Measurements from ENCODE around the gene WDR46. TPM values are rescaled to one million over a fixed set of nuclear protein-coding genes. Genes with fewer than 3 reads are reported as not detected.

The WDR46 gene
- total and polyA plus RNA-seq, 2 of the 13 experiments (the other 11 are each of a cell fraction or from before 2014, with no cell fraction given): 47.4 to 105 TPM

DNA sequence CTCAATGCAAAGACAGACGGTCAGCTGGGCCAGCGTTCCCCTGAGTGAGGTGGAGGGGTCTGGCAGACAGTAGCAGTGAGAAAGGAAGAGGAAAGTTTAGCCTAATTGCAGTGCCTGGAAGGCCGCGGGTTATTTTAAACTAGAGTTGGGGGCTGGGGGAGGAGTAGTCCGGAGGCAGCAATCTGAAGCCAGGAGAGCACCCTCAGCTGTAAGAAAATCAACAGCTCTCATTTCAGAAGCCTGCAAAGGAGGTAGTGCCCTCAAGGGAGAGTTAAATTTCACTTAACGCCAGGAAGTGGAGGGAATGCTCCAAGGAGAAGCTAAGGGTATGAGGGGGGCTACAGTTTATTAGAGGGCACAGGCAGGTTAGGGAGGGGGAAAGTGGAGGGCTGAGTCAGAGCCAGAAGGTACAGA is 53.8 kb downstream of the WDR46 start:
- no peak for FAIRE-seq
- CTCF ChIA-PET (ENCODE audit: low intra/inter-chr PET ratio, low total read pairs): no interaction called here
- no peaks in the 10 kb centered on the region for H4K20me1 ChIP-seq (ENCODE audit: insufficient read depth, low read length)
- in situ Hi-C loops (cut with HindIII; ENCODE audit: extremely low pct_ligation_motif_present, low pct_unique_long_range_greater_than_20kb) (no loop called here), intact Hi-C loops (cut with micrococcal nuclease; ENCODE audit: unreplicated experiment) (no loop called here)
- no peak for DNase-seq (ENCODE audit: low spot score)
- no peaks in the 10 kb centered on the region for H3K36me3 ChIP-seq (replicated peaks in 1 of 2; ENCODE audit: control insufficient read depth in 1 of 2, insufficient read depth in 2 of 2, low read length in 2 of 2)
- H3K79me2 ChIP-seq (ENCODE audit: insufficient read depth, low read length): no peaks in the 10 kb centered on the region
- H2AFZ ChIP-seq (ENCODE audit: low read length): no peak overlapping the region
- no peak overlapping the region for H3K9ac ChIP-seq (ENCODE audit: insufficient read depth, low read depth, low read length)
- no TSS peak for BruUV-seq (replicated peaks)
- H3K27me3 ChIP-seq (ENCODE audit: control insufficient read depth in 1 of 2, insufficient read depth in 2 of 2, low read length in 2 of 2): peaks cover 2 to 39% of the 10 kb centered on the region in 2 experiments; a peak in 4 of 5 replicates
- TF ChIP-seq SOX5 (CRISPR knock-in tag; IDR thresholded peaks at IDR 0.05; ENCODE audit: borderline replicate concordance) (no peak), KLF15 (CRISPR knock-in tag; IDR thresholded peaks at IDR 0.05; ENCODE audit: borderline replicate concordance) (no peak), GATAD2A (CRISPR knock-in tag; IDR thresholded peaks at IDR 0.05) (no peak), ZNF446 (CRISPR knock-in tag; IDR thresholded peaks at IDR 0.05) (no peak), SYNCRIP (IDR thresholded peaks at IDR 0.05; ENCODE audit: insufficient read depth, low read depth, low read length) (no peak), ZNF251 (CRISPR knock-in tag; IDR thresholded peaks at IDR 0.05) (no peak), KMT2A (CRISPR knock-in tag; IDR thresholded peaks at IDR 0.05) (no peak), TERF1 (CRISPR knock-in tag; IDR thresholded peaks at IDR 0.05) (no peak), RBFOX2 (IDR thresholded peaks at IDR 0.05; ENCODE audit: low read depth, low read length) (no peak), PHF8 (CRISPR knock-in tag; IDR thresholded peaks at IDR 0.05) (no peak), SP140L (CRISPR knock-in tag; IDR thresholded peaks at IDR 0.05; ENCODE audit: borderline replicate concordance) (no peak), ZNF879 (CRISPR knock-in tag; IDR thresholded peaks at IDR 0.05) (no peak), ZNF709 (CRISPR knock-in tag; IDR thresholded peaks at IDR 0.05) (no peak), ZNF720 (CRISPR knock-in tag; IDR thresholded peaks at IDR 0.05) (no peak), SIX1 (CRISPR knock-in tag; IDR thresholded peaks at IDR 0.05; ENCODE audit: borderline replicate concordance) (no peak), ZNF296 (CRISPR knock-in tag; conservative IDR thresholded peaks at IDR 0.05) (no peak), ZNF205 (CRISPR knock-in tag; IDR thresholded peaks at IDR 0.05) (no peak), PRPF4 (IDR thresholded peaks at IDR 0.05; ENCODE audit: low read depth, low read length, poor library complexity, severe bottlenecking) (no peak)
- TF ChIP-seq, protein P1, sequence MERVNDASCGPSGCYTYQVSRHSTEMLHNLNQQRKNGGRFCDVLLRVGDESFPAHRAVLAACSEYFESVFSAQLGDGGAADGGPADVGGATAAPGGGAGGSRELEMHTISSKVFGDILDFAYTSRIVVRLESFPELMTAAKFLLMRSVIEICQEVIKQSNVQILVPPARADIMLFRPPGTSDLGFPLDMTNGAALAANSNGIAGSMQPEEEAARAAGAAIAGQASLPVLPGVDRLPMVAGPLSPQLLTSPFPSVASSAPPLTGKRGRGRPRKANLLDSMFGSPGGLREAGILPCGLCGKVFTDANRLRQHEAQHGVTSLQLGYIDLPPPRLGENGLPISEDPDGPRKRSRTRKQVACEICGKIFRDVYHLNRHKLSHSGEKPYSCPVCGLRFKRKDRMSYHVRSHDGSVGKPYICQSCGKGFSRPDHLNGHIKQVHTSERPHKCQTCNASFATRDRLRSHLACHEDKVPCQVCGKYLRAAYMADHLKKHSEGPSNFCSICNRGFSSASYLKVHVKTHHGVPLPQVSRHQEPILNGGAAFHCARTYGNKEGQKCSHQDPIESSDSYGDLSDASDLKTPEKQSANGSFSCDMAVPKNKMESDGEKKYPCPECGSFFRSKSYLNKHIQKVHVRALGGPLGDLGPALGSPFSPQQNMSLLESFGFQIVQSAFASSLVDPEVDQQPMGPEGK (CRISPR knock-in tag; IDR thresholded peaks at IDR 0.05): no peak
- TF ChIP-seq, protein P2, sequence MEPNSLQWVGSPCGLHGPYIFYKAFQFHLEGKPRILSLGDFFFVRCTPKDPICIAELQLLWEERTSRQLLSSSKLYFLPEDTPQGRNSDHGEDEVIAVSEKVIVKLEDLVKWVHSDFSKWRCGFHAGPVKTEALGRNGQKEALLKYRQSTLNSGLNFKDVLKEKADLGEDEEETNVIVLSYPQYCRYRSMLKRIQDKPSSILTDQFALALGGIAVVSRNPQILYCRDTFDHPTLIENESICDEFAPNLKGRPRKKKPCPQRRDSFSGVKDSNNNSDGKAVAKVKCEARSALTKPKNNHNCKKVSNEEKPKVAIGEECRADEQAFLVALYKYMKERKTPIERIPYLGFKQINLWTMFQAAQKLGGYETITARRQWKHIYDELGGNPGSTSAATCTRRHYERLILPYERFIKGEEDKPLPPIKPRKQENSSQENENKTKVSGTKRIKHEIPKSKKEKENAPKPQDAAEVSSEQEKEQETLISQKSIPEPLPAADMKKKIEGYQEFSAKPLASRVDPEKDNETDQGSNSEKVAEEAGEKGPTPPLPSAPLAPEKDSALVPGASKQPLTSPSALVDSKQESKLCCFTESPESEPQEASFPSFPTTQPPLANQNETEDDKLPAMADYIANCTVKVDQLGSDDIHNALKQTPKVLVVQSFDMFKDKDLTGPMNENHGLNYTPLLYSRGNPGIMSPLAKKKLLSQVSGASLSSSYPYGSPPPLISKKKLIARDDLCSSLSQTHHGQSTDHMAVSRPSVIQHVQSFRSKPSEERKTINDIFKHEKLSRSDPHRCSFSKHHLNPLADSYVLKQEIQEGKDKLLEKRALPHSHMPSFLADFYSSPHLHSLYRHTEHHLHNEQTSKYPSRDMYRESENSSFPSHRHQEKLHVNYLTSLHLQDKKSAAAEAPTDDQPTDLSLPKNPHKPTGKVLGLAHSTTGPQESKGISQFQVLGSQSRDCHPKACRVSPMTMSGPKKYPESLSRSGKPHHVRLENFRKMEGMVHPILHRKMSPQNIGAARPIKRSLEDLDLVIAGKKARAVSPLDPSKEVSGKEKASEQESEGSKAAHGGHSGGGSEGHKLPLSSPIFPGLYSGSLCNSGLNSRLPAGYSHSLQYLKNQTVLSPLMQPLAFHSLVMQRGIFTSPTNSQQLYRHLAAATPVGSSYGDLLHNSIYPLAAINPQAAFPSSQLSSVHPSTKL (CRISPR knock-in tag; IDR thresholded peaks at IDR 0.05): no peak
- no peaks in the 10 kb centered on the region for H3K9me3 ChIP-seq (ENCODE audit: low read length)
- H3K4me2 ChIP-seq (ENCODE audit: low read depth, low read length): no peak overlapping the region
- POLR2A ChIA-PET: interaction anchor here (1.6 kb wide), 1 partner anchor 14 kb away, joined by 6 read pairs; no protein-coding TSS in a partner anchor
- H3K4me3 ChIP-seq (replicated peaks in 1 of 3; ENCODE audit: insufficient read depth in 1 of 3, low read depth in 2 of 3, low read length in 3 of 3): no peak overlapping the region
- no peak for ATAC-seq
- H3K27ac ChIP-seq (ENCODE audit: extremely low read length, insufficient read depth, low read length): no peak overlapping the region
- 6% methylated on average over 6 of the region's 6 CpGs for WGBS (ENCODE audit: low lambda C conversion rate)
- H3K4me1 ChIP-seq (ENCODE audit: insufficient read depth, low read length): no peaks in the 10 kb centered on the region
